Panc1 (cell line): ENCODE data around the gene MARCHF9.

Source experiments
- CTCF ChIP-seq: fragments of 450-650 bp; IDR thresholded peaks from 2 replicates; pipeline ENCODE4 v1.5.1; 2017; ENCODE audit warnings: mild to moderate bottlenecking
- POLR2AphosphoS5 ChIP-seq: IDR thresholded peaks from 2 replicates; pipeline ENCODE4 v1.6.1; 2012; ENCODE audit warnings: mild to moderate bottlenecking, low read depth, low read length, moderate library complexity
- REST ChIP-seq, 2 experiments: IDR thresholded peaks; 2 replicates each; pipeline ENCODE4 v1.6.1; 2011 to 2012; ENCODE audit warnings: low read depth in 2 of 2, control low read depth in 1 of 2, low read length in 1 of 2, mild to moderate bottlenecking in 1 of 2, moderate library complexity in 1 of 2; ENCODE audit not compliant: insufficient read depth in 1 of 2

GRCh38 chr12:57741844-57742738, 12.8 kb upstream of the MARCHF9 start:
- TF ChIP-seq CTCF (no peak; the same call in 1 of the 2 replicates), POLR2AphosphoS5 (no peak), REST (IDR thresholded peaks at IDR 0.05; ENCODE audit: insufficient read depth in 1 of 2, low read depth in 2 of 2, low read length in 1 of 2) (no peak)
